ENCODE data around the gene ZNRD2. TPM values are rescaled to one million over a fixed set of nuclear protein-coding genes. Genes with fewer than 3 reads are reported as not detected.

Gene ZNRD2
- total RNA-seq, 1 experiment from 2014 or later: 70.9 TPM

DNA sequence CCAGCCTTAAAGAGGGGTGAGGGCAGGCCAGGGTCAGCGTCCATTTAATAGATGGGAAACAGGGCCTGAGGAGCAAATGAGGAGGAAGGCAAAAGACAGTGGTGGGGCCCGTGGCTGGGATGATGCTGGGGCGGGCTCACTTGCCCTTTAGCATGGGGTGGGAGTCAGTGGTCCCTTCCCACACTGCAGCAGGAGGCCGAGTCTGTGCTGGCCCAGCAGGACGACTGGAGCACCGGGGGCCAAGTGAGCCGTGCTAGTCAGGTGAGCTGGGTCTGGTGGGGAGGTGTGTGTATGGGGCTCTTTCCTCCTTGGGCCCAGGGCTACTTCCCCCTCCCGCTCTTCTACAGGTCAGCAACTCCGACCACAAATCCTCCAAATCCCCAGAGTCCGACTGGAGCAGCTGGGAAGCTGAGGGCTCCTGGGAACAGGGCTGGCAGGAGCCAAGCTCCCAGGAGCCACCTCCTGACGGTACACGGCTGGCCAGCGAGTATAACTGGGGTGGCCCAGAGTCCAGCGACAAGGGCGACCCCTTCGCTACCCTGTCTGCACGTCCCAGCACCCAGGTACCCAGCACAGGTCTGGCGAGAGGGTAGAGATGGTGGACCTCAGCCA, 32.6 kb upstream of the ZNRD2 start:
- POLR2A ChIA-PET: no interaction called here
- Mint-ChIP-seq H3K9me3 (no peaks in the 10 kb centered on the region), H3K4me1 (peaks cover 2% of the 10 kb centered on the region), H3K27ac (no peak overlapping the region), H3K4me3 (no peak overlapping the region), H3K36me3 (peaks cover 5% of the 10 kb centered on the region; the same call in 1 of the 2 replicates), H3K27me3 (ENCODE audit: low read depth) (peaks cover 32% of the 10 kb centered on the region)
- CTCF ChIA-PET: interaction anchor here (0.9 to 10.3 kb wide), 8 partner anchors 8 to 52 kb away, joined by 3 to 271 read pairs (median 7); partner anchors contain the start of genes FAM89B, KCNK7, SCYL1 and ZNRD2
- ATAC-seq: no peak
- no peak for DNase-seq (ENCODE audit: low spot score)
- TF ChIP-seq NR1H2 (CRISPR knock-in tag; IDR thresholded peaks at IDR 0.05) (no peak), ZNF396 (CRISPR knock-in tag; IDR thresholded peaks at IDR 0.05; ENCODE audit: borderline replicate concordance) (no peak), ZNF121 (CRISPR knock-in tag; IDR thresholded peaks at IDR 0.05) (no peak), IRF2 (CRISPR knock-in tag; IDR thresholded peaks at IDR 0.05; ENCODE audit: borderline replicate concordance, low read depth) (no peak), OVOL2 (CRISPR knock-in tag; IDR thresholded peaks at IDR 0.05; ENCODE audit: borderline replicate concordance) (no peak), ZNF219 (CRISPR knock-in tag; IDR thresholded peaks at IDR 0.05; ENCODE audit: borderline replicate concordance) (no peak), ZNF317 (CRISPR knock-in tag; IDR thresholded peaks at IDR 0.05; ENCODE audit: borderline replicate concordance, low read depth) (no peak), GABPB1 (CRISPR knock-in tag; IDR thresholded peaks at IDR 0.05) (no peak), JUN (CRISPR knock-in tag; IDR thresholded peaks at IDR 0.05) (no peak), FOXJ3 (CRISPR knock-in tag; IDR thresholded peaks at IDR 0.05; ENCODE audit: borderline replicate concordance) (no peak), ESRRA (CRISPR knock-in tag; IDR thresholded peaks at IDR 0.05; ENCODE audit: borderline replicate concordance) (no peak), PRRX2 (CRISPR knock-in tag; IDR thresholded peaks at IDR 0.05) (no peak), ATF1 (CRISPR knock-in tag; IDR thresholded peaks at IDR 0.05) (no peak), ZNF416 (CRISPR knock-in tag; IDR thresholded peaks at IDR 0.05) (no peak), HMGA2 (CRISPR knock-in tag; IDR thresholded peaks at IDR 0.05) (no peak), RELA (CRISPR knock-in tag; IDR thresholded peaks at IDR 0.05; ENCODE audit: borderline replicate concordance) (no peak), RORB (CRISPR knock-in tag; IDR thresholded peaks at IDR 0.05) (no peak)
- TF ChIP-seq, protein P1, sequence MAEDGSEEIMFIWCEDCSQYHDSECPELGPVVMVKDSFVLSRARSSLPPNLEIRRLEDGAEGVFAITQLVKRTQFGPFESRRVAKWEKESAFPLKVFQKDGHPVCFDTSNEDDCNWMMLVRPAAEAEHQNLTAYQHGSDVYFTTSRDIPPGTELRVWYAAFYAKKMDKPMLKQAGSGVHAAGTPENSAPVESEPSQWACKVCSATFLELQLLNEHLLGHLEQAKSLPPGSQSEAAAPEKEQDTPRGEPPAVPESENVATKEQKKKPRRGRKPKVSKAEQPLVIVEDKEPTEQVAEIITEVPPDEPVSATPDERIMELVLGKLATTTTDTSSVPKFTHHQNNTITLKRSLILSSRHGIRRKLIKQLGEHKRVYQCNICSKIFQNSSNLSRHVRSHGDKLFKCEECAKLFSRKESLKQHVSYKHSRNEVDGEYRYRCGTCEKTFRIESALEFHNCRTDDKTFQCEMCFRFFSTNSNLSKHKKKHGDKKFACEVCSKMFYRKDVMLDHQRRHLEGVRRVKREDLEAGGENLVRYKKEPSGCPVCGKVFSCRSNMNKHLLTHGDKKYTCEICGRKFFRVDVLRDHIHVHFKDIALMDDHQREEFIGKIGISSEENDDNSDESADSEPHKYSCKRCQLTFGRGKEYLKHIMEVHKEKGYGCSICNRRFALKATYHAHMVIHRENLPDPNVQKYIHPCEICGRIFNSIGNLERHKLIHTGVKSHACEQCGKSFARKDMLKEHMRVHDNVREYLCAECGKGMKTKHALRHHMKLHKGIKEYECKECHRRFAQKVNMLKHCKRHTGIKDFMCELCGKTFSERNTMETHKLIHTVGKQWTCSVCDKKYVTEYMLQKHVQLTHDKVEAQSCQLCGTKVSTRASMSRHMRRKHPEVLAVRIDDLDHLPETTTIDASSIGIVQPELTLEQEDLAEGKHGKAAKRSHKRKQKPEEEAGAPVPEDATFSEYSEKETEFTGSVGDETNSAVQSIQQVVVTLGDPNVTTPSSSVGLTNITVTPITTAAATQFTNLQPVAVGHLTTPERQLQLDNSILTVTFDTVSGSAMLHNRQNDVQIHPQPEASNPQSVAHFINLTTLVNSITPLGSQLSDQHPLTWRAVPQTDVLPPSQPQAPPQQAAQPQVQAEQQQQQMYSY (CRISPR knock-in tag; IDR thresholded peaks at IDR 0.05): no peak
- TF ChIP-seq, protein P2, sequence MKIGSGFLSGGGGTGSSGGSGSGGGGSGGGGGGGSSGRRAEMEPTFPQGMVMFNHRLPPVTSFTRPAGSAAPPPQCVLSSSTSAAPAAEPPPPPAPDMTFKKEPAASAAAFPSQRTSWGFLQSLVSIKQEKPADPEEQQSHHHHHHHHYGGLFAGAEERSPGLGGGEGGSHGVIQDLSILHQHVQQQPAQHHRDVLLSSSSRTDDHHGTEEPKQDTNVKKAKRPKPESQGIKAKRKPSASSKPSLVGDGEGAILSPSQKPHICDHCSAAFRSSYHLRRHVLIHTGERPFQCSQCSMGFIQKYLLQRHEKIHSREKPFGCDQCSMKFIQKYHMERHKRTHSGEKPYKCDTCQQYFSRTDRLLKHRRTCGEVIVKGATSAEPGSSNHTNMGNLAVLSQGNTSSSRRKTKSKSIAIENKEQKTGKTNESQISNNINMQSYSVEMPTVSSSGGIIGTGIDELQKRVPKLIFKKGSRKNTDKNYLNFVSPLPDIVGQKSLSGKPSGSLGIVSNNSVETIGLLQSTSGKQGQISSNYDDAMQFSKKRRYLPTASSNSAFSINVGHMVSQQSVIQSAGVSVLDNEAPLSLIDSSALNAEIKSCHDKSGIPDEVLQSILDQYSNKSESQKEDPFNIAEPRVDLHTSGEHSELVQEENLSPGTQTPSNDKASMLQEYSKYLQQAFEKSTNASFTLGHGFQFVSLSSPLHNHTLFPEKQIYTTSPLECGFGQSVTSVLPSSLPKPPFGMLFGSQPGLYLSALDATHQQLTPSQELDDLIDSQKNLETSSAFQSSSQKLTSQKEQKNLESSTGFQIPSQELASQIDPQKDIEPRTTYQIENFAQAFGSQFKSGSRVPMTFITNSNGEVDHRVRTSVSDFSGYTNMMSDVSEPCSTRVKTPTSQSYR (CRISPR knock-in tag; IDR thresholded peaks at IDR 0.05): no peak
- TF ChIP-seq, protein P3, sequence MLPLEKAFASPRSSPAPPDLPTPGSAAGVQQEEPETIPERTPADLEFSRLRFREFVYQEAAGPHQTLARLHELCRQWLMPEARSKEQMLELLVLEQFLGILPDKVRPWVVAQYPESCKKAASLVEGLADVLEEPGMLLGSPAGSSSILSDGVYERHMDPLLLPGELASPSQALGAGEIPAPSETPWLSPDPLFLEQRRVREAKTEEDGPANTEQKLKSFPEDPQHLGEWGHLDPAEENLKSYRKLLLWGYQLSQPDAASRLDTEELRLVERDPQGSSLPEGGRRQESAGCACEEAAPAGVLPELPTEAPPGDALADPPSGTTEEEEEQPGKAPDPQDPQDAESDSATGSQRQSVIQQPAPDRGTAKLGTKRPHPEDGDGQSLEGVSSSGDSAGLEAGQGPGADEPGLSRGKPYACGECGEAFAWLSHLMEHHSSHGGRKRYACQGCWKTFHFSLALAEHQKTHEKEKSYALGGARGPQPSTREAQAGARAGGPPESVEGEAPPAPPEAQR (CRISPR knock-in tag; IDR thresholded peaks at IDR 0.05): no peak
